CD14-positive monocyte (primary cell): ENCODE results near the gene RANBP3. TPM values are rescaled to one million over a fixed set of nuclear protein-coding genes. Genes with fewer than 3 reads are reported as not detected.

Experiments used
- DNase-seq, 3 donors: peaks; one replicate each; pipeline ENCODE4 v3.0.0-alpha.2; 2011 to 2022
- H2AFZ ChIP-seq: 2 replicates; pipeline ENCODE4 v1.6.0; 2012; ENCODE audit warnings: mild to moderate bottlenecking, low read depth, low read length, inconsistent platforms; ENCODE audit not compliant: insufficient read depth, poor library complexity, severe bottlenecking
- H3K27ac ChIP-seq, 2 donors: 1 replicate in 1 of 2; 2 replicates in 1 of 2; pipeline ENCODE4 v1.5.1; 2012 to 2013; ENCODE audit warnings: low read length in 2 of 2, control low read depth in 1 of 2, inconsistent platforms in 1 of 2, low read depth in 1 of 2, mild to moderate bottlenecking in 1 of 2
- H3K27me3 ChIP-seq, 2 donors: one replicate each; pipeline versions ENCODE4 v1.6.0 to v1.6.1; 2011 to 2013; ENCODE audit warnings: low read length in 2 of 2; ENCODE audit not compliant: control insufficient read depth in 2 of 2, insufficient read depth in 2 of 2
- H3K36me3 ChIP-seq, 2 donors: replicated peaks in 1 of 2; 1 replicate in 1 of 2; 2 replicates in 1 of 2; pipeline versions ENCODE4 v1.5.1 to v1.6.1; 2012 to 2013; ENCODE audit warnings: low read length in 2 of 2, control low read depth in 1 of 2, inconsistent platforms in 1 of 2, mild to moderate bottlenecking in 1 of 2; ENCODE audit not compliant: insufficient read depth in 2 of 2, control insufficient read depth in 1 of 2
- H3K4me1 ChIP-seq, 2 donors: 1 replicate in 1 of 2; 2 replicates in 1 of 2; pipeline versions ENCODE4 v1.5.1 to v1.6.1; 2012 to 2013; ENCODE audit warnings: low read length in 2 of 2, control low read depth in 1 of 2, inconsistent platforms in 1 of 2, mild to moderate bottlenecking in 1 of 2, moderate library complexity in 1 of 2; ENCODE audit not compliant: insufficient read depth in 2 of 2, control insufficient read depth in 1 of 2
- H3K4me2 ChIP-seq: replicated peaks from 2 replicates; pipeline ENCODE3; 2012; ENCODE audit warnings: low read length, moderate library complexity, mild to moderate bottlenecking; ENCODE audit not compliant: poor library complexity, severe bottlenecking; ENCODE audit errors: extremely low read depth
- H3K4me3 ChIP-seq, 3 experiments: fragments of 200-600 bp in 1 of 3; sonication (generic) in 1 of 3; replicated peaks in 1 of 3; 1 replicate in 2 of 3; 2 replicates in 1 of 3; pipeline ENCODE4 v1.5.1; 2011 to 2013; ENCODE audit warnings: low read length in 3 of 3, mild to moderate bottlenecking in 3 of 3, control low read depth in 2 of 3, low read depth in 2 of 3, inconsistent platforms in 1 of 3, moderate library complexity in 1 of 3
- H3K79me2 ChIP-seq: 2 replicates; pipeline ENCODE4 v1.6.0; 2012; ENCODE audit warnings: mild to moderate bottlenecking, control low read depth, inconsistent platforms, low read length, moderate library complexity; ENCODE audit not compliant: insufficient read depth
- H3K9ac ChIP-seq: 2 replicates; pipeline ENCODE4 v1.6.0; 2017; ENCODE audit warnings: low read length, mild to moderate bottlenecking; ENCODE audit not compliant: insufficient read depth, poor library complexity, severe bottlenecking
- H3K9me3 ChIP-seq, 2 donors: replicated peaks in 1 of 2; 1 replicate in 1 of 2; 2 replicates in 1 of 2; pipeline versions ENCODE4 v1.5.1 to v1.6.1; 2012 to 2013; ENCODE audit warnings: low read length in 2 of 2, control low read depth in 1 of 2; ENCODE audit not compliant: control insufficient read depth in 1 of 2, insufficient read depth in 1 of 2
- H4K20me1 ChIP-seq: 2 replicates; pipeline ENCODE4 v1.6.0; 2012; ENCODE audit warnings: mild to moderate bottlenecking, low read length, control low read depth, moderate library complexity; ENCODE audit not compliant: insufficient read depth
- H3K27ac Mint-ChIP-seq, 7 donors: one replicate each; pipeline ENCODE4 v1.8.0; 2020; ENCODE audit warnings: mild to moderate bottlenecking in 7 of 7, mixed read lengths in 7 of 7, moderate library complexity in 6 of 7, inconsistent platforms in 2 of 7
- H3K27me3 Mint-ChIP-seq, 3 donors: one replicate each; pipeline ENCODE4 v1.8.0; 2021 to 2022; ENCODE audit warnings: low read depth in 3 of 3, mild to moderate bottlenecking in 3 of 3, mixed read lengths in 3 of 3, moderate library complexity in 3 of 3, inconsistent platforms in 1 of 3
- H3K36me3 Mint-ChIP-seq, 2 donors: one replicate each; pipeline ENCODE4 v1.8.0; 2020; ENCODE audit warnings: mixed read lengths in 2 of 2, inconsistent platforms in 1 of 2, mild to moderate bottlenecking in 1 of 2
- H3K4me1 Mint-ChIP-seq: one replicate; pipeline ENCODE4 v1.8.0; 2020; ENCODE audit warnings: mild to moderate bottlenecking, mixed read lengths
- H3K4me3 Mint-ChIP-seq, 2 donors: one replicate each; pipeline ENCODE4 v1.8.0; 2020; ENCODE audit warnings: mild to moderate bottlenecking in 2 of 2, mixed read lengths in 2 of 2, moderate library complexity in 1 of 2
- H3K9me3 Mint-ChIP-seq, 7 donors: one replicate each; pipeline ENCODE4 v1.8.0; 2020 to 2022; ENCODE audit warnings: mixed read lengths in 7 of 7, mild to moderate bottlenecking in 6 of 7, moderate library complexity in 6 of 7, inconsistent platforms in 2 of 7
- WGBS: methylation state at CpG from one replicate; pipeline ENCODE4 v1.1.5; 2013; ENCODE audit warnings: missing lambda C conversion rate; ENCODE audit not compliant: insufficient coverage; 5-methylcytosine and 5-hydroxymethylcytosine counted together
- intact Hi-C, 2 donors: fragments of 100-400 bp; cut with micrococcal nuclease; formaldehyde crosslinking; loops; one replicate each; pipeline versions ENCODE4 v1.15.0 to v1.15.1; 2023
- polyA plus RNA-seq, 3 donors: library from polyadenylated mRNA; depleted of rRNA in 1 of 3; unstranded in 2 of 3; stranded (reverse) in 1 of 3; fragments of 300-500 nt in 2 of 3; fragments of >200 nt in 1 of 3; fragmentation: Illumina TruSeq in 2 of 3; gene quantifications; 1 replicate in 2 of 3; 2 replicates in 1 of 3; pipeline ENCODE4 v1.2.3, GENCODE V29; 2012 to 2021
- TF ChIP-seq, protein P1 (sequence below): fragments of 200-600 bp; IDR thresholded peaks from one replicate; pipeline ENCODE4 v1.8.0; 2022; ENCODE audit warnings: antibody characterized with exemption, mild to moderate bottlenecking

Gene RANBP3
- polyA plus RNA-seq, 3 donors, result 4.5 to 49.5 (median 8.1) TPM

DNA sequence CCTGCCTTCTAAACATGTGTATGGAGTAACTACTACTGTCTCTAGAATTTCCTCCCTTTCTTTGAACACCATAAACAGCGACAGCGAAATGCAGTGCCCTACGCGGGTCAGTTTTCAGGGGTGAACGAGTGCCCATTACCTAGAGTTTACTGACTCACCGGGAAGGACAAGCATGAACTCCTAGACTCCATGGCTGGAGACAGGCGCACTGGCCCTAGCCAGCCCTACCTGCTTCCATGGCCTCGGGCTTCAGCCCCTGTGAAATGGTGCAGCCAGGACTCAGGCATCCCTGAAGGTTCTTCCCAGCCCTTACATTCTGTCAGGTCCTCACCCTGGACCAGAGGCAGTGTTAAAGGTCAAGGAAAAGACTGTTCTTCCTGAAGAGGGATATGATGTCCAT, 8.5 kb downstream of the RANBP3 start:
- no peak overlapping the region for H3K4me3 Mint-ChIP-seq
- Histone ChIP-seq H3K27ac (no peak overlapping the region), H2AFZ (no peak overlapping the region), H3K9ac (no peak overlapping the region), H3K9me3 (no peaks in the 10 kb centered on the region), H3K79me2 (peaks cover 99% of the 10 kb centered on the region), H3K4me2 (no peak overlapping the region), H3K27me3 (no peaks in the 10 kb centered on the region), H3K36me3 (peaks cover 21 to 55% of the 10 kb centered on the region in 2 donors), H4K20me1 (peaks cover 99% of the 10 kb centered on the region), H3K4me3 (no peak overlapping the region), H3K4me1 (peaks cover 9 to 10% of the 10 kb centered on the region in 2 donors)
- 100% methylated on average over 7 of the region's 8 CpGs for WGBS
- peaks cover 0 to 2% (median 0%) of the 10 kb centered on the region in 3 donors for H3K27me3 Mint-ChIP-seq
- no peak for DNase-seq
- peak overlapping the region in 1 of 7 donors; percentile 9 for H3K27ac Mint-ChIP-seq
- peaks cover 31% of the 10 kb centered on the region for H3K4me1 Mint-ChIP-seq
- intact Hi-C loops, result no loop called here
- H3K36me3 Mint-ChIP-seq, result peaks cover 24 to 46% of the 10 kb centered on the region in 2 donors
- TF ChIP-seq, protein P1, sequence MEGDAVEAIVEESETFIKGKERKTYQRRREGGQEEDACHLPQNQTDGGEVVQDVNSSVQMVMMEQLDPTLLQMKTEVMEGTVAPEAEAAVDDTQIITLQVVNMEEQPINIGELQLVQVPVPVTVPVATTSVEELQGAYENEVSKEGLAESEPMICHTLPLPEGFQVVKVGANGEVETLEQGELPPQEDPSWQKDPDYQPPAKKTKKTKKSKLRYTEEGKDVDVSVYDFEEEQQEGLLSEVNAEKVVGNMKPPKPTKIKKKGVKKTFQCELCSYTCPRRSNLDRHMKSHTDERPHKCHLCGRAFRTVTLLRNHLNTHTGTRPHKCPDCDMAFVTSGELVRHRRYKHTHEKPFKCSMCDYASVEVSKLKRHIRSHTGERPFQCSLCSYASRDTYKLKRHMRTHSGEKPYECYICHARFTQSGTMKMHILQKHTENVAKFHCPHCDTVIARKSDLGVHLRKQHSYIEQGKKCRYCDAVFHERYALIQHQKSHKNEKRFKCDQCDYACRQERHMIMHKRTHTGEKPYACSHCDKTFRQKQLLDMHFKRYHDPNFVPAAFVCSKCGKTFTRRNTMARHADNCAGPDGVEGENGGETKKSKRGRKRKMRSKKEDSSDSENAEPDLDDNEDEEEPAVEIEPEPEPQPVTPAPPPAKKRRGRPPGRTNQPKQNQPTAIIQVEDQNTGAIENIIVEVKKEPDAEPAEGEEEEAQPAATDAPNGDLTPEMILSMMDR, result no peak
- no peaks in the 10 kb centered on the region for H3K9me3 Mint-ChIP-seq

DNA sequence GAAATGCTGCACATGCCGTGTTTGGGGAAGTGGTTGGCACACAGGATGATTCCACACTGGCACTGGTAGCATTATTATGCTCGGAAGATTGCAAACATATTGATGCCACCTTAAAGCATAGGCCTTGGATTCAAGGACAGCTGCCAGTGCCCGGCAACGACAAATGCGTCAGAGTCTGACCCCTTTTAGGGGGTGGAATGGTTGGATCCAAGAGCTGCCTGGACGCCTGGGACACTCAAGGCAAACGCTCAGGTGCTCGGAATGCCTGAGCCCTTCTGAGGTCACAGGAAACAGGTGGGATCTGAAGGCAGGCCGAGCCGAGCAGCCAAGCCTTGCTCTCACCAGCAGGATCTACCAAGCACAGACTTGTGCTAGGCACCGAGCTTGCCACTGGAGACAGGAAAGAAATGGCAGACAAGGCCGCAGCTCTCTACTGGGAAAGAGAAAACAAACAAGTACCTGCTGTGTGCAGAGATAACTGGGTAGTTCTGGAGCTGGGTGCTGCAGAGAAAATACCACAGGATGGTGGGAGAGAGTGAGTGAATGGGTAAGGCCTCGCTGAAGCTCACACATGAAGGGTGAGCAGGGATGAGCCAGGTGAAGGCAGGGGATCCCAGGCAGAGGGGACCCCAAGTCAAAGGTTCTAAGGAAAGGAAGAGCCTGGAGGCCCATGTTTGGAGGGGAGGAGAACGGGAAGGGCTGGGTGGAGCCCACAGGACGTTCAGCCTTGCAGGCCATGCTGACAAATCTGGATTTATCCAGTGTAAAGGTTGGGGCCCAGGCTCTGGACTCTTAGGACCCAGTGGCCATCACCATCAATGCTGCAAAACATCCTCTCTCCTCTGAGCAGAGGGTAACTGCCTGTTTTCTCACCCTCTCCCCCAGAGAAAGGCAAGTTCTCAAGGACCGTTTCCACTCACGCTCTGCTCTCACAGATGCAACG, 9.2 kb downstream of the RANBP3 start:
- H3K4me1 Mint-ChIP-seq, result peaks cover 33% of the 10 kb centered on the region
- Histone ChIP-seq H3K79me2 (peaks cover 99% of the 10 kb centered on the region), H3K4me2 (no peak overlapping the region), H2AFZ (no peak overlapping the region), H3K27me3 (no peaks in the 10 kb centered on the region), H3K4me1 (peaks cover 9 to 12% of the 10 kb centered on the region in 2 donors), H3K36me3 (peaks cover 17 to 47% of the 10 kb centered on the region in 2 donors), H3K9me3 (no peaks in the 10 kb centered on the region), H3K4me3 (no peak overlapping the region), H3K27ac (peak overlapping the region in 1 of 2 donors; percentile 51), H4K20me1 (peaks cover 99% of the 10 kb centered on the region), H3K9ac (no peak overlapping the region)
- H3K4me3 Mint-ChIP-seq, result no peak overlapping the region
- intact Hi-C loops, result no loop called here
- H3K27ac Mint-ChIP-seq, result peak overlapping the region in 5 of 7 donors; percentile 40 to 88 (median 72)
- TF ChIP-seq, protein P1, result no peak
- no peaks in the 10 kb centered on the region for H3K9me3 Mint-ChIP-seq
- 46% methylated on average over 12 of the region's 18 CpGs for WGBS
- H3K27me3 Mint-ChIP-seq, result peaks cover 0 to 2% (median 0%) of the 10 kb centered on the region in 3 donors
- peaks cover 24 to 43% of the 10 kb centered on the region in 2 donors for H3K36me3 Mint-ChIP-seq
- no peak for DNase-seq
